Measurements from ENCODE around the gene ATXN10. TPM values are rescaled to one million over a fixed set of nuclear protein-coding genes. Genes with fewer than 3 reads are reported as not detected.
"Not testable (repeated sequence)": the region's sequence is repeated elsewhere in the genome, so short reads cannot be mapped to it uniquely, and the experiment has no call there.

Gene ATXN10
- total RNA-seq, 1 experiment from 2014 or later, result 210 TPM

DNA sequence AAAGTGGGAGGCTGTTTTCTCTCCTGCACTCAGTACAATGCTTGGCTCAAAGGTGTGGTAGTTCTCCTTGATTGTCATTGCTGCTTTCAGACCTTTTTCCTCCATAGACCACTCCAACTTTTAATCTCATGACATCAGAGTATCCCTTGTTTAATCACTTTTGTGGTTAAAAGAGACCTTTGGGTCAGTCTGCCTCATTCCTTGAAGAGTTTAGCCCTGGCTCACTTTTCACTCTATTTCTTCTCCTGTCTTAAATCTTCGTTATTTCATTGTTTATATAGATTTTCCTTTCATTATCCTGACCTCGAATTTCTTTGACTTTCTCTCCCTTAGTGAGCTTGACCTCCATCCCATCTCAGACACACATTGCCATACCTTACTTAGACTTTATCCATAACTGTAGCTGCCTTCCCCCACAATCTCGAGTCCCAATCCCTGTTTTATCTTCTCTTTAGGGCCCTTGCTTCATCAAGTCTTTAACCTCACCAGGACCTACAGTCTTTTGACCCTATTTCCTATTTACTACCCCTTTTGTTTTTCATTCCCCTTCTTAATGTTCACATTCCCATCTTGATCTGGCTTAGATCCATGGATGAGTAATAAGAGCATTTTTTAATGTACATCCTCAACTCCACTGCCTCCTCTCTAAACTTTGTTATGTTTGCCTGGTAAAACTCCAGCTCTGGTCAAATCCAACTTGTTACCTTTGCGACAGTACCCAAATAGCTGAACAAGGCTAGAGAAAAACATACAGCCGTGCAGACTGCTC lies 9.5 kb downstream of the ATXN10 start:
- Histone ChIP-seq H3K79me2 (ENCODE audit: low read length) (peaks cover 100% of the 10 kb centered on the region), H3K36me3 (ENCODE audit: insufficient read depth, low read length) (no peaks in the 10 kb centered on the region), H3K27ac (ENCODE audit: low read length) (no peak overlapping the region), H3K9me3 (ENCODE audit: low read length) (no peaks in the 10 kb centered on the region), H3K4me2 (ENCODE audit: low read depth, low read length, poor library complexity, severe bottlenecking) (no peak overlapping the region), H3K27me3 (ENCODE audit: low read length) (no peaks in the 10 kb centered on the region), H3K4me1 (ENCODE audit: low read length) (peaks cover 52% of the 10 kb centered on the region), H4K20me1 (ENCODE audit: insufficient read depth, low read depth, low read length) (peaks cover 28% of the 10 kb centered on the region; the same call in 1 of the 2 replicates), H3K9me2 (replicated peaks; ENCODE audit: insufficient read depth, low read length) (no peaks in the 10 kb centered on the region), H2AFZ (ENCODE audit: low read length) (no peak overlapping the region), H3K9ac (ENCODE audit: low read length) (no peak overlapping the region), H3K4me3 (ENCODE audit: low read length) (no peak overlapping the region)
- no peak for DNase-seq

DNA sequence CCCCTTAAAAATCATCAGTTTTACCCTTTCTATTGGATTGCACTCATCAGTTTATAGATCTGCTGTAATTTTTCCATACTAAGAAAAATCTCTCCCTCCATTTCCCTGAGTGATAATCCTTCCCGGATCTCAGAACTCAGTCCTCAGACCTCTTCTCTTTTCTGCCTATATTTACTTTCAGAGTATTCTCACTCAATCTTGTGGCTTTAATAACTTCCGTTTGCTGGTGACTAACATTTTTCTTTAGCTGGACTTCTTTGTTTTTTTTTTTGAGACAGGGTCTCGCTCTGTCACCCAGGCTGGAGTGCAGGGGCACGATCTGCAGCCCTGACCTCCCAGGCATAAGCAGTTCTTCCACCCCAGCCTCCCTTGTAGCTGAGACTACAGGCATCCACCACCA lies 10.4 kb downstream of the ATXN10 start:
- no peak overlapping the region for H3K27ac ChIP-seq (ENCODE audit: low read length)
- H3K4me2 ChIP-seq (ENCODE audit: low read depth, low read length, poor library complexity, severe bottlenecking), result no peak overlapping the region
- H3K79me2 ChIP-seq (ENCODE audit: low read length), result peaks cover 100% of the 10 kb centered on the region

DNA sequence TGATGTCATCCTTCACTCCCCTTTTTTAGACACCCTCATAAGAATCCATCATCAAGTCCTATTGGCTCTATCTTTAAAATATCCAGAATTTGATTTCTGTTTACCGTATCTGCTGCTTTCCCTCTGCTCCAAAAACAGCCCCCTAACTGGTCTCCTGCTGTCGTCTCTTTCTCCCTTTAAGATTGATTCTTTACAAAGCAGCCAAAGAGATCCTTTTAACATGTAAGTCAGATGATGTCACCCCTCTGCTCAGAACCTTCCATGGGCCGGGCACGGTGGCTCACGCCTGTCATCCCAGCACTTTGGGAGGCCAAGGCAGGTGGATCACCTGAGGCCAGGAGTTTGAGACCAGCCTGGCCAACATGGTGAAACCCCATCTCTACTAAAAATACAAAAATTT lies 11.1 kb downstream of the ATXN10 start:
- H3K27ac ChIP-seq (ENCODE audit: low read length); H3K9me3 ChIP-seq (ENCODE audit: low read length); H3K9ac ChIP-seq (ENCODE audit: low read length); H3K27me3 ChIP-seq (ENCODE audit: low read length); H3K4me3 ChIP-seq (ENCODE audit: low read length); H3K36me3 ChIP-seq (ENCODE audit: insufficient read depth, low read length); DNase-seq; H3K4me2 ChIP-seq (ENCODE audit: low read depth, low read length, poor library complexity, severe bottlenecking); H2AFZ ChIP-seq (ENCODE audit: low read length); H3K9me2 ChIP-seq (replicated peaks; ENCODE audit: insufficient read depth, low read length): not testable (repeated sequence)
- peaks cover 100% of the 10 kb centered on the region for H3K79me2 ChIP-seq (ENCODE audit: low read length)
- peaks cover 43% of the 10 kb centered on the region for H3K4me1 ChIP-seq (ENCODE audit: low read length)
- H4K20me1 ChIP-seq (ENCODE audit: insufficient read depth, low read depth, low read length), result peaks cover 36% of the 10 kb centered on the region

More for the DNA sequence above, 10.4 kb downstream of the ATXN10 start:
- Histone ChIP-seq H3K9ac (ENCODE audit: low read length) (no peak overlapping the region), H3K4me3 (ENCODE audit: low read length) (no peak overlapping the region), H2AFZ (ENCODE audit: low read length) (no peak overlapping the region), H3K9me3 (ENCODE audit: low read length) (no peaks in the 10 kb centered on the region), H3K27me3 (ENCODE audit: low read length) (no peaks in the 10 kb centered on the region), H3K4me1 (ENCODE audit: low read length) (peaks cover 49% of the 10 kb centered on the region), H3K9me2 (replicated peaks; ENCODE audit: insufficient read depth, low read length) (no peaks in the 10 kb centered on the region), H4K20me1 (ENCODE audit: insufficient read depth, low read depth, low read length) (peaks cover 32% of the 10 kb centered on the region), H3K36me3 (ENCODE audit: insufficient read depth, low read length) (no peaks in the 10 kb centered on the region)
- no peak for DNase-seq

DNA sequence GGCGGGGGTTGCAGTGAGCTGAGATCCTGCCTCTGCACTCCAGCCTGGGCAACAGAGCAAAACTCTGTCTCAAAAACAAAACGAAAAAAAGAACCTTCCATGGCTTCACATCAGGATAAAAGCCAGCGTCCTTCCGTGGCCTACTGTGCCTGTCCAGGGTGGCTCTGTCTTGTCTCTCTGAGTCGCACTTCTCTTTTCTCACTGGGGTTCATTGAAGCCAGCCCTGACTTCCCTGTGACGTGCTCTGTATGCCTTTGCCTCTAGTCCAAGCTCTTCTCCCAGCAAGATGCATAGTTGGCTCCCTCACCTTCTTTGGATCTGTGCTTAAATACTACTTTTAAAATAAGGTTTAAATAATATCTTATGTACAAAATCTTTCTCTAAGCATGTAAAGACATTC lies 11.6 kb downstream of the ATXN10 start:
- Histone ChIP-seq H4K20me1 (ENCODE audit: insufficient read depth, low read depth, low read length) (peaks cover 35% of the 10 kb centered on the region), H3K9me2 (replicated peaks; ENCODE audit: insufficient read depth, low read length) (no peaks in the 10 kb centered on the region), H3K79me2 (ENCODE audit: low read length) (peaks cover 100% of the 10 kb centered on the region), H3K36me3 (ENCODE audit: insufficient read depth, low read length) (no peaks in the 10 kb centered on the region), H3K9me3 (ENCODE audit: low read length) (no peaks in the 10 kb centered on the region), H2AFZ (ENCODE audit: low read length) (no peak overlapping the region), H3K27ac (ENCODE audit: low read length) (0 out of 2 replicates have a peak overlapping the region, but pooled peaks have one; percentile 32), H3K4me2 (ENCODE audit: low read depth, low read length, poor library complexity, severe bottlenecking) (peak overlapping the region; percentile 29), H3K9ac (ENCODE audit: low read length) (no peak overlapping the region), H3K27me3 (ENCODE audit: low read length) (no peaks in the 10 kb centered on the region), H3K4me1 (ENCODE audit: low read length) (peaks cover 41% of the 10 kb centered on the region), H3K4me3 (ENCODE audit: low read length) (no peak overlapping the region)
- DNase-seq, result peak; percentile 51

DNA sequence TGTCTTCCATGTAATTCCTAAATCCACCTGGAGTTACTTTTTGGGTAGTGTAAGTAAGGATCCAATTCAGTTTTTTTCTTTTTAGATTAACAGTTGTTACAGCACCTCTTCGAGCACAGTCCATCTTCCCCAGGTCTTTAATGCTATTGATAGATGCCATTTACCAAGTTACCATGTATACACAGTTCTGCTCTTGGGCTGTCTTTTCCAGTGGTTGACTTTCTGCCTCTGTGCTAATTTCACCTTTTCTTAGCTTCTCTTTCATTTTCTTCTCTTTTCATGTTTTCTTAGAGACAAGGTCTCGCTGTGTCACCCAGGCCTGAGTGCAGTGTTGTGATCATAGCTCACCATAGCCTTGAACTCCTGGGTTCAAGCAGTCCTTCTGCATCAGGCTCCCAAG lies 12.0 kb downstream of the ATXN10 start:
- Histone ChIP-seq H2AFZ (ENCODE audit: low read length) (no peak overlapping the region), H3K4me1 (ENCODE audit: low read length) (peaks cover 37% of the 10 kb centered on the region), H3K4me2 (ENCODE audit: low read depth, low read length, poor library complexity, severe bottlenecking) (peak overlapping the region; percentile 29), H3K9me2 (replicated peaks; ENCODE audit: insufficient read depth, low read length) (no peaks in the 10 kb centered on the region), H3K27ac (ENCODE audit: low read length) (peak overlapping the region; percentile 32; the same call in 1 of the 2 replicates), H3K4me3 (ENCODE audit: low read length) (no peak overlapping the region), H3K9ac (ENCODE audit: low read length) (peak overlapping the region; percentile 4; the same call in 1 of the 2 replicates), H3K9me3 (ENCODE audit: low read length) (no peaks in the 10 kb centered on the region), H3K27me3 (ENCODE audit: low read length) (no peaks in the 10 kb centered on the region), H3K79me2 (ENCODE audit: low read length) (peaks cover 100% of the 10 kb centered on the region), H4K20me1 (ENCODE audit: insufficient read depth, low read depth, low read length) (peaks cover 32% of the 10 kb centered on the region), H3K36me3 (ENCODE audit: insufficient read depth, low read length) (no peaks in the 10 kb centered on the region)
- no peak for DNase-seq

DNA sequence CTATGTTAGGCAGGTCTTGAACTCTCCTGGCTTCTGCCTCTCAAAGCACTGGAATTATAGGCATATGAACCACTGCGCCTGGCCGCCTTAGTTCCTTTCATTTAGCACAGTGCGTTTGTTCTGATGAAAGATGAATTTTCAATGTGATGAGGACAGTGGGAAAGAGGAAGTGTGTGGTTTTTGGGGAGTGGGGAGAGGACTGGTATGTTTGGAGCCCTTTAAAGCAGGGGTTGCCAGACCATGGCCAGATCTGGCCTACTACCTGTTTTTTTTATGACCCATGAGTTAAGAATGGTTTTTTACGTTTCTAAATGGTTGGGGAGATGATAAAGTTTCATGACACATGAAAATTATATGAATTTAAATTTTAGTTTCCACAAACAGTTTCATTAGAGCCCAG lies 12.5 kb downstream of the ATXN10 start:
- H3K9me3 ChIP-seq (ENCODE audit: low read length), result no peaks in the 10 kb centered on the region
- H3K4me2 ChIP-seq (ENCODE audit: low read depth, low read length, poor library complexity, severe bottlenecking), result peak overlapping the region; percentile 29
- H3K9me2 ChIP-seq (replicated peaks; ENCODE audit: insufficient read depth, low read length), result no peaks in the 10 kb centered on the region
- no peak overlapping the region for H2AFZ ChIP-seq (ENCODE audit: low read length)
- H3K9ac ChIP-seq (ENCODE audit: low read length), result peak overlapping the region; percentile 4; the same call in 1 of the 2 replicates
- peaks cover 33% of the 10 kb centered on the region for H3K4me1 ChIP-seq (ENCODE audit: low read length)
- H3K4me3 ChIP-seq (ENCODE audit: low read length), result no peak overlapping the region
- peaks cover 100% of the 10 kb centered on the region for H3K79me2 ChIP-seq (ENCODE audit: low read length)
- H3K27ac ChIP-seq (ENCODE audit: low read length), result peak overlapping the region; percentile 32; the same call in 1 of the 2 replicates
- DNase-seq, result no peak
- no peaks in the 10 kb centered on the region for H3K36me3 ChIP-seq (ENCODE audit: insufficient read depth, low read length)
- H3K27me3 ChIP-seq (ENCODE audit: low read length), result no peaks in the 10 kb centered on the region
- H4K20me1 ChIP-seq (ENCODE audit: insufficient read depth, low read depth, low read length), result peaks cover 31% of the 10 kb centered on the region

DNA sequence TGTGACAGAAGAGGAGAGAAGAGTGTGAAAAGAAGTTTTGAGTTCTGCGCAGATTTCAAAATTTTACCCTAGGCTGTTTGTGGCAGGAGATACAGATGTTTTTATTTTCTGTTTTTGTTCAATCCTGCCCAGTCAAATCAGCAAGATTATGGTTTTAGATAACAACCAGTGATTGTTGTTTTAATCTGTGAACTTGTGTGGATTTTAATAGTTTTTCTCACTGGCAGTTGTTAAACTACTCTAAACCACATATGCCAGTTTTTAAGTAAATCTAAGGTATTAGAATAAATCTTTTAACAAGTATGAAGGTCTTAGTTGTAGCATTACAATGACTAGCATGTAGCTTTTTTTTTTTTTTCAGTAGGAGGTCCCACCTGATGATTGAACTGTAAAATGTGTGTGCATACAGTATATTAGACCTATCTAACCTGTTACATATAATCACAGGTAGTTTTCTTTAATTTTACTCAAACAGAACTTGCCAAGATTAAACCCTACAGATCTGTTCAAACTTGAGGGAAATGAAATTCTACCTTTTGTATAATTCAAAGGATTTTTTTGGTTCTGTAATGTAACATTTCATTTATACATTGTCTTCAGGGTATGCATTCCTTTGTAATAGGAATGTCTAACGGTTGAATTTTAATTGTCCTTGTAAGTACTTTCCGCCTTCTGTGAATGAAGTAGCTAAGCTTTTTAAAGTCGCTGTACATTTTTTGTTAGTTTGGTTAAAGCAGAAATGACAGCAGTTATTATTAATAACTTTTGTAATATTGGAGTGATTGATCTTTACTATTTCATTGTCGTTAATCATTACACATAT lies 13.3 kb downstream of the ATXN10 start:
- Histone ChIP-seq H3K27me3 (ENCODE audit: low read length) (no peaks in the 10 kb centered on the region), H3K9me3 (ENCODE audit: low read length) (no peaks in the 10 kb centered on the region), H3K4me2 (ENCODE audit: low read depth, low read length, poor library complexity, severe bottlenecking) (no peak overlapping the region), H3K36me3 (ENCODE audit: insufficient read depth, low read length) (no peaks in the 10 kb centered on the region; the same call in 1 of the 2 replicates), H4K20me1 (ENCODE audit: insufficient read depth, low read depth, low read length) (peaks cover 24% of the 10 kb centered on the region), H3K79me2 (ENCODE audit: low read length) (peaks cover 100% of the 10 kb centered on the region), H3K4me3 (ENCODE audit: low read length) (no peak overlapping the region), H3K9ac (ENCODE audit: low read length) (no peak overlapping the region), H3K27ac (ENCODE audit: low read length) (no peak overlapping the region), H2AFZ (ENCODE audit: low read length) (no peak overlapping the region), H3K4me1 (ENCODE audit: low read length) (peaks cover 33% of the 10 kb centered on the region), H3K9me2 (replicated peaks; ENCODE audit: insufficient read depth, low read length) (no peaks in the 10 kb centered on the region)
- no peak for DNase-seq

DNA sequence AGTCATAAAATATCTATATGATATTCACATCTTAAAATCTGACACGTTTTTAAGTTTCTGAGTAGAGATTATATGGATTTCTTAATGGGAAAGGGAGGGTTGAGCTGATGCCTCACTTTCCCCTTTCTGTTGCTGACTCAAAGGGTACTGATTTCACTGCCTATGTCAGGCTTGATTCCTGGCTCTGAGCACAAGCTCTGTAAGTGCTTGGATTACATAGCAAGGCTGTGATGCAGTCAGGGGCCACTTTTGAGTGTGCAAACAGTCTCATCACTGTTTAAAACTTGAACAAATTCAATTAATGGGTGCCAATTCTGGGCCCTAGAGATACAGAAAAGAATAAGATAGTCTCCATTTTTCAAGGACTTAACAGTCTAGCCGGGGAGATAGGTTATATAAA lies 14.4 kb downstream of the ATXN10 start:
- peaks cover 18% of the 10 kb centered on the region for H4K20me1 ChIP-seq (ENCODE audit: insufficient read depth, low read depth, low read length)

More for the DNA sequence above, 14.4 kb downstream of the ATXN10 start:
- Histone ChIP-seq H3K9ac (ENCODE audit: low read length) (no peak overlapping the region), H3K27ac (ENCODE audit: low read length) (no peak overlapping the region), H3K79me2 (ENCODE audit: low read length) (peaks cover 100% of the 10 kb centered on the region), H2AFZ (ENCODE audit: low read length) (no peak overlapping the region), H3K4me2 (ENCODE audit: low read depth, low read length, poor library complexity, severe bottlenecking) (no peak overlapping the region), H3K4me3 (ENCODE audit: low read length) (no peak overlapping the region), H3K36me3 (ENCODE audit: insufficient read depth, low read length) (peaks cover 9% of the 10 kb centered on the region), H3K27me3 (ENCODE audit: low read length) (no peaks in the 10 kb centered on the region), H3K9me2 (replicated peaks; ENCODE audit: insufficient read depth, low read length) (no peaks in the 10 kb centered on the region), H3K9me3 (ENCODE audit: low read length) (no peaks in the 10 kb centered on the region), H3K4me1 (ENCODE audit: low read length) (peaks cover 32% of the 10 kb centered on the region)
- no peak for DNase-seq
